GM18907 (cell line): Measurements from ENCODE around the gene PHF11.
"Not testable (repeated sequence)": the region's sequence is repeated elsewhere in the genome, so short reads cannot be mapped to it uniquely, and the experiment has no call there.

Experiments used
- ATAC-seq: cut with Tn5 transposase; IDR thresholded peaks from one replicate; pipeline ENCODE4 v1.9.1; 2021; ENCODE audit warnings: mild to moderate bottlenecking, moderate library complexity; ENCODE audit not compliant: unreplicated experiment

The PHF11 gene

DNA sequence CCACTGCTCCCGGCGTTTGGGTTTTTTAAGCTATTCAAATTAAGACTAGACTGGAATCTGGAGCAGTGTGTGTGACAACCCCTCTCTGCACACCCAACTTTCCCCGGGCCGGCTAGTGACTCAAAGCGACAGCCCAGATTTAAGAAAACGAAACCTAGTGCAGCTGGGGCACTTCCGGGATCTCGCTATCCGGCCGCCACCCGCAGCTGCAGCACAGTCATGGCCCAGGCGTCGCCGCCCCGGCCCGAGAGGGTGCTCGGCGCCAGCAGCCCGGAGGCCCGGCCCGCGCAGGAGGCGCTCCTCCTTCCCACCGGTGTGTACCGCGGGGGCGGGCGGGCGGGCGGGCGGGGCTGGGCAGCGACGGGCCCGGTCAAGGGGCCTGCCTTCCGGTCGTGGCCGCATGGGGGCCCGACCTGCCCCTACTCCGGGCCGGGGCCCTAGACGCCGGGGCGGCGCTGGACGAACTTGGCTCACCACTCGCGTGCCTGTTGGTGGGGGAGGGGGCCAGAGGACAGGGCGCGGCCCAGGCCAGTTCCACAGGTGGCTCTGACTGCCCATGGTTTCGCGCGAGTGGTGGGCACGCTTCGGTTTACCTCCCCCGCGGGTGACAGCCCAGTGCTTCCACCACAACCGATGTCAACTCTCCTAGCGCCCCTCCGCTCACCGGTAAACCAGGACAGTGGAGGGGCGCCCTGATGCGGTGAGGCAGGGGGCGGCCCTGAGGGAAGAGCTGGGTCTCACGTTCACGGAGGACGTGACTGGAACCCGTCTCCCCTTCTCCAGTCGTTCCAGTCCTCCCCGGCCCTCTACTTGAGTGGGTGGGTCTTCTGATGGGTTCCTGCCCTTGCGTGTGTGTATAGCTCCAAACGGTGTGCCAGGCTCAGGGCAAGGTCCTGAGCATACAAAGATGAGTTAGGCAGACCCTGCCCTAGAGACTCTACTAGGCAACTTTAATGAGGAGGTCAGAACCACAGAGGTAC is at the start of gene PHF11:
Gene PHF11, plus strand, starts transcription at position 171 of the 980 bp plus-strand sequence. Its CDS starts 49 bp downstream, at position 220.
- peak; percentile 88 for ATAC-seq

DNA sequence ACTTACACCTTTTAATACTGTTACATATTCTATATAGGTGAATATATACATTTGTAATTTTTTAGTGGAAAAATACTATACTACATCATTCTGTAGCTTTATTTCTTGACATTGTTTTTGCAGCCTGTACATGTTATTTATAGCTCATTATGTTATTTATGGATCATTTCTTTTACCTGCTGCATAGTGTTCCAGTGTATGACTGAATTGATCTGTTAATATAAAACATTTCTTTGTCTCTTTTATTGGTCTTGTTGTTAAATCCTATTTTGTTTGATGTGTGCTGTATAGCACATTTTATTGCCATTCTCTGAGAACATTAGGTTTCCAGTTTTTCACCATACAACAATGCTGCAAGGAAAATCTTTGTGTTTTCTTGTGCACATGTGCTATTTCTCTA is 49.3 kb upstream of the PHF11 start:
- no peak for ATAC-seq

DNA sequence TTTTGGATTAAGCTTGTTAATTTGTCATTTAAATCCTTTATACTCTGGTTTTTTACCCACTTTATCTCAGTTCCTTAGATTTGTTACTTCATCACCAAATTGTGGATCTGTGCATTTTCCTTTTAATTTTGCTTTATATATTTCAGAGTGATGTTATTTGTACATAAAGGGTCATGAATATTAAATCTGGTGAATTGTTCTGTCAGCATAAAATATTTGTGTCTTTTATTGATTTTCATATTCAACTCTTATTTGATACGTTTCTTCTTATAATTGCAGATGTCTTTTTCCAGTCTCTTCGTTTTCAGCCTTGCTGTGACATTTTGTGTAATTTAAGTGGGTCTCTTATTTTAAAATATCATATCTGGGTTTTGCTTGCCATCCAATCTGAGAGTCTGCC is 47.0 kb upstream of the PHF11 start:
- ATAC-seq: no peak

GRCh38 chr13:49450105-49450819 is 45.5 kb upstream of the PHF11 start:
- ATAC-seq: no peak

DNA sequence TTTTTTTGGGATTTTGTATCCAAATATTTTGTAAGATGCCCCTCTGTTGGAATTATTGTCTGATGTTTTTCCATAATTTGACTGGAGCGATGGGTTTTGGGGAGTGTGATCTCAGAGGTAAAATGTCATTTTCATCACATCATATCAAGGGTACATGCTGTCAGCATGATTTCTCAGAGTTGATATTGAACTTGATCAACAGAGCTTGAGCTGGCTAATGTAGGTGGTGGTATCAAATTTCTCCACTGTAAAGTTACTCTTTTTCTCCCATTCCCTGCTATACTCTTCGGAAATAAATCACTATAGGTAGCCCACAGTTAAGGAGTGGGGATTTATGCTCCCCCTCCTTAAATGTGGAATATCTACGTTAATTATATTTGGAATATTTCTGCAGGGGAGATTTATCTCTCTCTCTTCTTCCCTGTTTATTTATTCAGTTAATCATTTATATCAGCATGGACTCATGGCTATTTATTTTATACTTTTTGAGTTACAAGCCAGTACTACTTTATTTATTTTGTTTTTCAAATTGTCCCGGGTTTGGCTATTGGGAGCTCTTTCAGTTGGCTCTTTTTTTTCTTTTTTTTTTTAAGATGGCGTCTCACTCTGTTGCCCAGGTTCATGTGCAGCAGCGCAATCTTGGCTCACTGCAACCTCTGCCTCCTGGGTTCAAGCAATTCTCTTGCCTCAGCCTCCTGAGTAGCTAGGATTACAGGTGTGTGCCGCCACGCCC is 42.9 kb upstream of the PHF11 start:
- no peak for ATAC-seq

DNA sequence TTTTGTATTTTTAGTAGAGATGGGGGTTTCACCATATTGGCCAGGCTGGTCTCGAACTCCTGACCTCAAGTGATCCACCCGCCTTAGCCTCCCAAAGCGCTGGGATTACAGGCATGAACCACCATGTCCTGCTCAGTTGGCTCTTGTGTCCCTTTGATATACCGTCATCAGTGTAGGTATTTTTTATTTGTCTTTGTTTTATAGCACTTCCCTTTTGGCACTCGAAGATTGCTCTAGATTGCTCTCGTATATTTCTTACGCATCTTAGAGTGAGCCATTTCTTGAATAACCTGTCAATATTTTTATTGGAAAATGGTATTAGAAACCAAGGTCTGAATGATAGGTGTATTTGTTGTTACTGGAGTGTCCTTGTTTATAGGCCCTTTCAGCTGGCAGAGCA is 42.3 kb upstream of the PHF11 start:
- no peak for ATAC-seq

DNA sequence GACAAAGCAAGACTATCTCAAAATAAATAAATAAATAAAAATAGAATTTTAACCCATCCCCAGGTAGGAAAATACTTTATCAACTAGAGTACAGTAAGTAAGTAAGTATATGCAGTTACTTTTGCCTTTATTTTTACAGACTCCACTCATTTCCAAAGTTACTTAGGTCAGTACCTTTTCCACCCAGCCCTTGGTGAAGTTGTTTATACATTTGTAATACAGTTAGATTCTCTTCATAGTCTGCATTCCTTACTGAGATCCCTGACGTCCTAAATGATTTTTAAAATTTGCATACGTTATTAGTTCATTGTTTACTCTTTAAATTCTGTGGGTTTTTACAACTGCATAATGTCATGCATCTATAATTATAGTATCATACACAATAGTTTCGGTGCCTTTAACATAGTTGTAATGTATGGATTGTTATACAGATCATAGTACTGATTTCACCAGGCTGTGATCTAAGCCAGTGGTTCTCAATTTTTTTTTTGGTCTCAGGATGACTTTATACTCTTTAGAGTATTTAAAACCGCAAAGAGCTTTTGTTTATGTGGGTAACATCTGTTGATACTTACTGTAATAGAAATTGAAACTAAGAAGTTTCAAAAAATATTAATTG is 41.3 kb upstream of the PHF11 start:
- peak; percentile 85 for ATAC-seq

- peak; percentile 25 for ATAC-seq
Measured at GRCh38 chr13:49455007-49455398, 40.8 kb upstream of the PHF11 start.

- ATAC-seq: no peak
Measured at GRCh38 chr13:49456156-49456555, 39.6 kb upstream of the PHF11 start.

GRCh38 chr13:49457221-49457620 is 38.5 kb upstream of the PHF11 start:
- ATAC-seq: no peak

GRCh38 chr13:49459580-49459979 is 36.2 kb upstream of the PHF11 start:
- peak; percentile 39 for ATAC-seq

DNA sequence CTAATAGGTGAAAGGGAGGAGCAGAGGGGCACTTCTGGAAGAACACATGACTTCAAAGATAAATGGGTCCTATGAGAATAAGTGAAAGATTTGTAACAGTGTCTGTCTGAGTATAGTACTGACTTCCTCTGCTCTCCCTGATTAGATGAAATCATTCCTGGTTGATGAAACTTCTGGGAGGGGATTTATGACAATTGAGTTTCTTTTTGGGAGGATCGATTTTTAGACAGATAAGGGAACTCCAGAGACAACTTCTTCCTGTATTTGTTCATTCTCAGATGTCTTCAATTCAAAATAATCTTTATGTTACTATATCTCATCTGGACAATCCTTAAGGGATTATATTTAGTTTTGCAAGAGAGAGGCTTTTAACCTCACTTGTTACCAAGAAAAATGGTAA is 31.7 kb upstream of the PHF11 start:
- no peak for ATAC-seq

GRCh38 chr13:49464621-49465325 is 31.0 kb upstream of the PHF11 start:
- no peak for ATAC-seq

DNA sequence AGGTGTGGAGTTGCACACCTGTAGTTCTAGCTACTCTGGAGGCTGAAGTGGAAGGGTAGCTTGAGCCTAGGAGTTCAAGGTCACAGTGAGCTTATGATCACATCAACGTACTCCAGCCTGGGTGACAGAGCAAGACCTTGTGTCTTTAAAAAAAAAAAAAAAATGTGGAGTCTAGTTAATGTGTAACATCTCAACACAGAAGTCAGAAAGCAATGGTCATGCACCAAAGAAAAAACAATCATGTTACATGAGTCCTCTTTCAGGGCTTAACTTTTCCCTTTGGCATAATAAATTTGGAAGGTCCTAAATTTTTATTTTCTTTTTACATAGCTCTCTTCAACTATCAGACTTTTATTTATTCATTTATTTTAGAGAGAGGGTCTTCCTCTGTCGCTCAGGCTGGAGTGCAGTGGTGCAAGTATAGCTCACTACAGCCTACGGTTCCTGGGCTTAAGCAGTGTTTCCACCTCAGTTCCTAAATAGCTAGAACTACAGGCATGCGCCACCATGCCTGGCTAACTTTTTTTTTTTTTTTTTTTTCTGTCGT is 29.4 kb upstream of the PHF11 start:
- ATAC-seq: no peak

- no peak for ATAC-seq
Measured at GRCh38 chr13:49472186-49472585, 23.6 kb upstream of the PHF11 start.

DNA sequence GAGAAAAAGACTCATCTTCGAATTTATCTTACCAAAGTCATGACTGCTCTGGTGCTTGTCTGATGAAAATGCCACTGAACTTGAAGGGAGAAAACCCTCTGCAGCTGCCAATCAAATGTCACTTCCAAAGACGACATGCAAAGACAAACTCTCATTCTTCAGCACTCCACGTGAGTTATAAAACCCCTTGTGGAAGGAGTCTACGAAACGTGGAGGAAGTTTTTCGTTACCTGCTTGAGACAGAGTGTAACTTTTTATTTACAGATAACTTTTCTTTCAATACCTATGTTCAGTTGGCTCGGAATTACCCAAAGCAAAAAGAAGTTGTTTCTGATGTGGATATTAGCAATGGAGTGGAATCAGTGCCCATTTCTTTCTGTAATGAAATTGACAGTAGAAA is 19.2 kb upstream of the PHF11 start:
- no peak for ATAC-seq

- ATAC-seq: no peak
Measured at GRCh38 chr13:49481788-49482187, 14.0 kb upstream of the PHF11 start.

- ATAC-seq: no peak
Measured at GRCh38 chr13:49488563-49488962, 7.2 kb upstream of the PHF11 start.

GRCh38 chr13:49494645-49495044 is 1.1 kb upstream of the PHF11 start:
- no peak for ATAC-seq

GRCh38 chr13:49496837-49497236 is 1.1 kb downstream of the PHF11 start:
- not testable (repeated sequence) for ATAC-seq
